SH-SY5Y (cell line): ENCODE measurements around the gene FBXO7.

Source experiments
- GATA2 ChIP-seq: IDR thresholded peaks from 2 replicates; pipeline ENCODE4 v1.6.1; 2011; ENCODE audit warnings: mild to moderate bottlenecking, low read depth, low read length
- GATA3 ChIP-seq: IDR thresholded peaks from 2 replicates; pipeline ENCODE4 v1.6.1; 2011; ENCODE audit warnings: low read depth, mild to moderate bottlenecking, low read length, moderate library complexity

- no peak for TF ChIP-seq GATA3
- TF ChIP-seq GATA2, result no peak
Measured at GRCh38 chr22:32522237-32522636, 47.6 kb downstream of the FBXO7 start.
